Gastroesophageal sphincter (tissue), 4 donors: ENCODE measurements around the gene STEAP3. TPM values are rescaled to one million over a fixed set of nuclear protein-coding genes. Genes with fewer than 3 reads are reported as not detected.

Experiments
- ATAC-seq: fragments of 150-250 bp; one replicate; pipeline ENCODE4 v1.9.1; 2016; ENCODE audit warnings: mild to moderate bottlenecking, moderate library complexity
- H3K27ac ChIP-seq, 4 donors: fragments of 200-600 bp; sonication (generic) in 3 of 4; 1 replicate in 3 of 4; 2 replicates in 1 of 4; pipeline ENCODE4 v1.5.1; 2016 to 2019
- H3K27me3 ChIP-seq: fragments of 200-600 bp; sonication (generic); one replicate; pipeline ENCODE4 v1.5.1; 2019
- H3K36me3 ChIP-seq, 2 donors: fragments of 200-600 bp; sonication (generic); one replicate each; pipeline ENCODE4 v1.5.1; 2019; ENCODE audit warnings: control low read depth in 1 of 2
- H3K4me1 ChIP-seq, 3 donors: fragments of 200-600 bp; sonication (generic); 1 replicate in 2 of 3; 2 replicates in 1 of 3; pipeline ENCODE4 v1.5.1; 2016 to 2019; ENCODE audit warnings: control low read depth in 2 of 3
- H3K4me3 ChIP-seq, 2 donors: fragments of 200-600 bp; sonication (generic); one replicate each; pipeline ENCODE4 v1.5.1; 2019; ENCODE audit warnings: mild to moderate bottlenecking in 1 of 2, moderate library complexity in 1 of 2
- H3K9me3 ChIP-seq, 3 donors: fragments of 200-600 bp; sonication (generic); one replicate each; pipeline ENCODE4 v1.5.1; 2017 to 2019; ENCODE audit warnings: control low read depth in 2 of 3
- CTCF ChIP-seq, 4 experiments: fragments of 200-600 bp in 2 of 4; fragments of 450-650 bp in 2 of 4; sonication (generic) in 1 of 4; IDR thresholded peaks; one replicate each; pipeline ENCODE4 v1.5.1; 2017 to 2019; ENCODE audit warnings: antibody characterized with exemption in 4 of 4, mild to moderate bottlenecking in 2 of 4, moderate library complexity in 2 of 4
- EP300 ChIP-seq: sonication (generic); formaldehyde crosslinking; IDR thresholded peaks from one replicate; pipeline ENCODE4 v1.6.1; 2017; ENCODE audit warnings: antibody characterized with exemption, mild to moderate bottlenecking
- POLR2A ChIP-seq, 2 donors: fragments of 450-650 bp; IDR thresholded peaks; one replicate each; pipeline ENCODE4 v1.6.1; 2017; ENCODE audit warnings: antibody characterized with exemption in 2 of 2, mild to moderate bottlenecking in 2 of 2, moderate library complexity in 1 of 2
- POLR2AphosphoS5 ChIP-seq: sonication (generic); formaldehyde crosslinking; IDR thresholded peaks from one replicate; pipeline ENCODE4 v1.6.1; 2017; ENCODE audit warnings: antibody characterized with exemption
- WGBS, 2 donors: methylation state at CpG; one replicate each; pipeline ENCODE4 v1.1.5; 2018; ENCODE audit warnings: low coverage in 1 of 2; 5-methylcytosine and 5-hydroxymethylcytosine counted together
- total RNA-seq, 4 donors: library from RNA; depleted of rRNA; stranded (reverse); fragments of >200 nt; gene quantifications; one replicate each; pipeline ENCODE4 v1.1.0, GENCODE V29; 2016

STEAP3 gene
- total RNA-seq, 4 donors from 2014 or later = 2.0 to 10.6 (median 4.6) TPM

GRCh38 chr2:119243621-119244020 is 20.0 kb downstream of the STEAP3 start:
- Histone ChIP-seq H3K4me1 (peaks cover 0 to 15% (median 6%) of the 10 kb centered on the region in 3 donors), H3K9me3 (peaks cover 0 to 16% (median 0%) of the 10 kb centered on the region in 3 donors), H3K36me3 (peaks cover 0 to 33% of the 10 kb centered on the region in 2 donors), H3K4me3 (no peak overlapping the region), H3K27ac (no peak overlapping the region), H3K27me3 (no peaks in the 10 kb centered on the region)
- ATAC-seq = no peak
- TF ChIP-seq EP300 = no peak
- TF ChIP-seq CTCF (IDR thresholded peaks at IDR 0.05) = no peak
- TF ChIP-seq POLR2AphosphoS5 = no peak
- no peak for TF ChIP-seq POLR2A (IDR thresholded peaks at IDR 0.05)
- WGBS, 2 donors = 71 to 72% methylated on average over 1 to 2 of the region's 2 CpGs

- Histone ChIP-seq H3K36me3 (peaks cover 0 to 41% of the 10 kb centered on the region in 2 donors), H3K27ac (no peak overlapping the region), H3K4me3 (no peak overlapping the region), H3K4me1 (peaks cover 0 to 11% (median 5%) of the 10 kb centered on the region in 3 donors), H3K9me3 (peaks cover 0 to 16% (median 0%) of the 10 kb centered on the region in 3 donors), H3K27me3 (no peaks in the 10 kb centered on the region)
- no peak for ATAC-seq
- WGBS, 2 donors = 60 to 70% methylated on average over 2 of the region's 17 CpGs
- TF ChIP-seq POLR2AphosphoS5 (no peak), EP300 (no peak), POLR2A (IDR thresholded peaks at IDR 0.05) (no peak), CTCF (IDR thresholded peaks at IDR 0.05) (no peak)
Measured at GRCh38 chr2:119245076-119245840, 21.6 kb downstream of the STEAP3 start.

- TF ChIP-seq CTCF (IDR thresholded peaks at IDR 0.05) (no peak), EP300 (no peak), POLR2AphosphoS5 (no peak), POLR2A (IDR thresholded peaks at IDR 0.05) (no peak)
- peaks cover 0 to 46% of the 10 kb centered on the region in 2 donors for H3K36me3 ChIP-seq
- H3K9me3 ChIP-seq = peaks cover 0 to 16% (median 0%) of the 10 kb centered on the region in 3 donors
- H3K4me3 ChIP-seq = no peak overlapping the region
- peaks cover 0 to 5% (median 0%) of the 10 kb centered on the region in 3 donors for H3K4me1 ChIP-seq
- no peaks in the 10 kb centered on the region for H3K27me3 ChIP-seq
- WGBS, 2 donors = 86 to 89% methylated on average over 1 to 2 of the region's 3 CpGs
- no peak overlapping the region for H3K27ac ChIP-seq
- no peak for ATAC-seq
Measured at GRCh38 chr2:119245841-119246230, 22.2 kb downstream of the STEAP3 start.

GRCh38 chr2:119246884-119247843 is 23.5 kb downstream of the STEAP3 start:
- H3K9me3 ChIP-seq = peaks cover 0 to 16% (median 0%) of the 10 kb centered on the region in 3 donors
- no peak for TF ChIP-seq EP300
- TF ChIP-seq POLR2A (IDR thresholded peaks at IDR 0.05) = no peak
- TF ChIP-seq CTCF (IDR thresholded peaks at IDR 0.05) = no peak
- TF ChIP-seq POLR2AphosphoS5 = no peak
- peaks cover 0 to 47% of the 10 kb centered on the region in 2 donors for H3K36me3 ChIP-seq
- ATAC-seq = no peak
- WGBS, 2 donors = 84 to 93% methylated on average over 3 to 4 of the region's 24 CpGs
- no peak overlapping the region for H3K4me3 ChIP-seq
- no peaks in the 10 kb centered on the region for H3K4me1 ChIP-seq
- no peaks in the 10 kb centered on the region for H3K27me3 ChIP-seq
- H3K27ac ChIP-seq = no peak overlapping the region
